Right kidney (tissue), 1 donor: ENCODE results near the gene B4GALNT3.
A peak's percentile ranks its signal among the peaks of the same experiment; 100 is the strongest.

Experiments used
- DNase-seq: peaks from one replicate; pipeline ENCODE4 v3.0.0-alpha.2; 2016

The B4GALNT3 gene

GRCh38 chr12:467591-467990, 7.9 kb downstream of the B4GALNT3 start:
- DNase-seq, result no peak

- no peak for DNase-seq
Measured at GRCh38 chr12:468671-469389, 9.1 kb downstream of the B4GALNT3 start.

- DNase-seq, result no peak
Measured at GRCh38 chr12:470133-470532, 10.4 kb downstream of the B4GALNT3 start.

GRCh38 chr12:473198-473597, 13.5 kb downstream of the B4GALNT3 start:
- no peak for DNase-seq

GRCh38 chr12:473863-474577, 14.3 kb downstream of the B4GALNT3 start:
- DNase-seq, result no peak

GRCh38 chr12:475286-475685, 15.5 kb downstream of the B4GALNT3 start:
- DNase-seq, result no peak

GRCh38 chr12:479161-479560, 19.4 kb downstream of the B4GALNT3 start:
- no peak for DNase-seq

- DNase-seq, result no peak
Measured at GRCh38 chr12:480831-481816, 21.4 kb downstream of the B4GALNT3 start.

GRCh38 chr12:482061-482460, 22.3 kb downstream of the B4GALNT3 start:
- no peak for DNase-seq

- no peak for DNase-seq
Measured at GRCh38 chr12:484096-484495, 24.4 kb downstream of the B4GALNT3 start.

- no peak for DNase-seq
Measured at GRCh38 chr12:490260-490659, 30.5 kb downstream of the B4GALNT3 start.

GRCh38 chr12:495466-495865, 35.7 kb downstream of the B4GALNT3 start:
- no peak for DNase-seq

GRCh38 chr12:496736-497135, 37.0 kb downstream of the B4GALNT3 start:
- no peak for DNase-seq

GRCh38 chr12:497501-498160, 37.9 kb downstream of the B4GALNT3 start:
- DNase-seq, result no peak

GRCh38 chr12:499837-500458, 40.2 kb downstream of the B4GALNT3 start:
- DNase-seq, result no peak

GRCh38 chr12:501722-502447, 42.1 kb downstream of the B4GALNT3 start:
- DNase-seq, result no peak

- peak; percentile 31 for DNase-seq
Measured at GRCh38 chr12:503111-503761, 43.5 kb downstream of the B4GALNT3 start.

- DNase-seq, result no peak
Measured at GRCh38 chr12:505221-505620, 45.5 kb downstream of the B4GALNT3 start.

GRCh38 chr12:507391-507796, 47.7 kb downstream of the B4GALNT3 start:
- no peak for DNase-seq

- DNase-seq, result no peak
Measured at GRCh38 chr12:508145-508544, 48.4 kb downstream of the B4GALNT3 start.
